ENCODE results near the gene NUP160.
"Not testable (repeated sequence)": the region's sequence is repeated elsewhere in the genome, so short reads cannot be mapped to it uniquely, and the experiment has no call there.

The NUP160 gene

GRCh38 chr11:47861728-47862127, 13.6 kb upstream of the NUP160 start:
- DNase-seq (ENCODE audit: low read depth, low spot score): no peak

GRCh38 chr11:47860536-47860935, 12.4 kb upstream of the NUP160 start:
- no peak for DNase-seq (ENCODE audit: low read depth, low spot score)

- DNase-seq (ENCODE audit: low read depth, low spot score): no peak
Observed at GRCh38 chr11:47857892-47858543, 9.9 kb upstream of the NUP160 start.

GRCh38 chr11:47857485-47857884, 9.3 kb upstream of the NUP160 start:
- DNase-seq (ENCODE audit: low read depth, low spot score): no peak

- no peak for DNase-seq (ENCODE audit: low read depth, low spot score)
Observed at GRCh38 chr11:47856186-47856585, 8.0 kb upstream of the NUP160 start.

- DNase-seq (ENCODE audit: low read depth, low spot score): no peak
Observed at GRCh38 chr11:47854667-47855066, 6.5 kb upstream of the NUP160 start.

- DNase-seq (ENCODE audit: low read depth, low spot score): no peak
Observed at GRCh38 chr11:47852053-47852452, 3.9 kb upstream of the NUP160 start.

- DNase-seq (ENCODE audit: low read depth, low spot score): no peak
Observed at GRCh38 chr11:47850337-47850736, 2.2 kb upstream of the NUP160 start.

- DNase-seq (ENCODE audit: low read depth, low spot score): no peak
Observed at GRCh38 chr11:47848700-47849155, 578 bp upstream of the NUP160 start.

GRCh38 chr11:47847537-47847891, 636 bp downstream of the NUP160 start:
- no peak for DNase-seq (ENCODE audit: low read depth, low spot score)

GRCh38 chr11:47846998-47847397, 1.2 kb downstream of the NUP160 start:
- DNase-seq (ENCODE audit: low read depth, low spot score): no peak

- no peak for DNase-seq (ENCODE audit: low read depth, low spot score)
Observed at GRCh38 chr11:47843361-47844055, 4.6 kb downstream of the NUP160 start.

- no peak for DNase-seq (ENCODE audit: low read depth, low spot score)
Observed at GRCh38 chr11:47842749-47843148, 5.4 kb downstream of the NUP160 start.

- DNase-seq (ENCODE audit: low read depth, low spot score): no peak
Observed at GRCh38 chr11:47837929-47838328, 10.2 kb downstream of the NUP160 start.

GRCh38 chr11:47837292-47837691, 10.9 kb downstream of the NUP160 start:
- DNase-seq (ENCODE audit: low read depth, low spot score): no peak

- not testable (repeated sequence) for DNase-seq (ENCODE audit: low read depth, low spot score)
Observed at GRCh38 chr11:47830013-47830412, 18.1 kb downstream of the NUP160 start.

GRCh38 chr11:47828284-47828683, 19.9 kb downstream of the NUP160 start:
- DNase-seq (ENCODE audit: low read depth, low spot score): no peak

- not testable (repeated sequence) for DNase-seq (ENCODE audit: low read depth, low spot score)
Observed at GRCh38 chr11:47822664-47823063, 25.5 kb downstream of the NUP160 start.

GRCh38 chr11:47819743-47820142, 28.4 kb downstream of the NUP160 start:
- no peak for DNase-seq (ENCODE audit: low read depth, low spot score)

GRCh38 chr11:47800759-47801158, 47.4 kb downstream of the NUP160 start:
- no peak for DNase-seq (ENCODE audit: low read depth, low spot score)

GRCh38 chr11:47797633-47798032, 50.5 kb downstream of the NUP160 start:
- DNase-seq (ENCODE audit: low read depth, low spot score): peak; percentile 8

- no peak for DNase-seq (ENCODE audit: low read depth, low spot score)
Observed at GRCh38 chr11:47791774-47792430, 56.2 kb downstream of the NUP160 start.

GRCh38 chr11:47790017-47790416, 58.1 kb downstream of the NUP160 start:
- DNase-seq (ENCODE audit: low read depth, low spot score): not testable (repeated sequence)
